ENCODE measurements around the gene SND1.

Gene SND1

GRCh38 chr7:127815631-127816145, 163.7 kb downstream of the SND1 start:
- Histone ChIP-seq H3K4me3 (no peak overlapping the region), H3K27ac (no peak overlapping the region), H3K9ac (ENCODE audit: insufficient read length) (no peak overlapping the region), H3K36me3 (ENCODE audit: insufficient read depth, low read length) (no peaks in the 10 kb centered on the region), H3K9me3 (ENCODE audit: low read depth, low read length) (no peaks in the 10 kb centered on the region)
- TF ChIP-seq EZH2 (IDR thresholded peaks at IDR 0.05) (no peak), FOXP2 (optimal IDR thresholded peaks at IDR 0.05; ENCODE audit: control extremely low read depth, extremely low read length, insufficient read depth) (no peak), POLR2AphosphoS5 (IDR thresholded peaks at IDR 0.05; ENCODE audit: borderline replicate concordance, low read depth, low read length) (no peak)
- DNase-seq (ENCODE audit: low read depth, low spot score) = no peak

GRCh38 chr7:127816354-127817190, 164.6 kb downstream of the SND1 start:
- DNase-seq (ENCODE audit: low read depth, low spot score) = no peak
- H3K9ac ChIP-seq (ENCODE audit: insufficient read length) = no peak overlapping the region
- H3K4me3 ChIP-seq = no peak overlapping the region
- no peaks in the 10 kb centered on the region for H3K9me3 ChIP-seq (ENCODE audit: low read depth, low read length)
- TF ChIP-seq POLR2AphosphoS5 (IDR thresholded peaks at IDR 0.05; ENCODE audit: borderline replicate concordance, low read depth, low read length) = no peak
- no peak for TF ChIP-seq EZH2 (IDR thresholded peaks at IDR 0.05)
- no peaks in the 10 kb centered on the region for H3K36me3 ChIP-seq (ENCODE audit: insufficient read depth, low read length)
- no peak overlapping the region for H3K27ac ChIP-seq

- Histone ChIP-seq H3K9me3 (ENCODE audit: low read depth, low read length) (no peaks in the 10 kb centered on the region), H3K27ac (no peak overlapping the region), H3K9ac (ENCODE audit: insufficient read length) (no peak overlapping the region), H3K36me3 (ENCODE audit: insufficient read depth, low read length) (no peaks in the 10 kb centered on the region), H3K4me3 (no peak overlapping the region)
- no peak for TF ChIP-seq FOXP2 (optimal IDR thresholded peaks at IDR 0.05; ENCODE audit: control extremely low read depth, extremely low read length, insufficient read depth)
- no peak for TF ChIP-seq EZH2 (IDR thresholded peaks at IDR 0.05)
- no peak for TF ChIP-seq POLR2AphosphoS5 (IDR thresholded peaks at IDR 0.05; ENCODE audit: borderline replicate concordance, low read depth, low read length)
- DNase-seq (ENCODE audit: low read depth, low spot score) = no peak
Measured at GRCh38 chr7:127817466-127817865, 165.5 kb downstream of the SND1 start.

GRCh38 chr7:127818306-127818705, 166.3 kb downstream of the SND1 start:
- Histone ChIP-seq H3K9ac (ENCODE audit: insufficient read length) (no peak overlapping the region), H3K27ac (no peak overlapping the region), H3K9me3 (ENCODE audit: low read depth, low read length) (no peaks in the 10 kb centered on the region), H3K4me3 (no peak overlapping the region), H3K36me3 (ENCODE audit: insufficient read depth, low read length) (no peaks in the 10 kb centered on the region)
- TF ChIP-seq EZH2 (IDR thresholded peaks at IDR 0.05) (no peak), POLR2AphosphoS5 (IDR thresholded peaks at IDR 0.05; ENCODE audit: borderline replicate concordance, low read depth, low read length) (no peak), FOXP2 (optimal IDR thresholded peaks at IDR 0.05; ENCODE audit: control extremely low read depth, extremely low read length, insufficient read depth) (no peak)
- DNase-seq (ENCODE audit: low read depth, low spot score) = no peak

GRCh38 chr7:127819975-127820731, 168.2 kb downstream of the SND1 start:
- no peaks in the 10 kb centered on the region for H3K36me3 ChIP-seq (ENCODE audit: insufficient read depth, low read length)
- no peaks in the 10 kb centered on the region for H3K9me3 ChIP-seq (ENCODE audit: low read depth, low read length)
- H3K27ac ChIP-seq = peak overlapping the region; percentile 22; the same call in 1 of the 2 replicates
- TF ChIP-seq EZH2 (IDR thresholded peaks at IDR 0.05) (no peak), POLR2AphosphoS5 (IDR thresholded peaks at IDR 0.05; ENCODE audit: borderline replicate concordance, low read depth, low read length) (no peak), FOXP2 (optimal IDR thresholded peaks at IDR 0.05; ENCODE audit: control extremely low read depth, extremely low read length, insufficient read depth) (no peak)
- H3K4me3 ChIP-seq = peak overlapping the region; percentile 5; the same call in 1 of the 2 replicates
- no peak for DNase-seq (ENCODE audit: low read depth, low spot score)
- H3K9ac ChIP-seq (ENCODE audit: insufficient read length) = peak overlapping the region; percentile 11

GRCh38 chr7:127820732-127821085, 168.7 kb downstream of the SND1 start:
- TF ChIP-seq EZH2 (IDR thresholded peaks at IDR 0.05) (no peak), POLR2AphosphoS5 (IDR thresholded peaks at IDR 0.05; ENCODE audit: borderline replicate concordance, low read depth, low read length) (no peak), FOXP2 (optimal IDR thresholded peaks at IDR 0.05; ENCODE audit: control extremely low read depth, extremely low read length, insufficient read depth) (no peak)
- Histone ChIP-seq H3K36me3 (ENCODE audit: insufficient read depth, low read length) (no peaks in the 10 kb centered on the region), H3K4me3 (peak overlapping the region; percentile 5; the same call in 1 of the 2 replicates), H3K9ac (ENCODE audit: insufficient read length) (no peak overlapping the region), H3K27ac (peak overlapping the region; percentile 22; the same call in 1 of the 2 replicates), H3K9me3 (ENCODE audit: low read depth, low read length) (no peaks in the 10 kb centered on the region)
- DNase-seq (ENCODE audit: low read depth, low spot score) = no peak

- Histone ChIP-seq H3K9me3 (ENCODE audit: low read depth, low read length) (no peaks in the 10 kb centered on the region), H3K27ac (no peak overlapping the region), H3K36me3 (ENCODE audit: insufficient read depth, low read length) (no peaks in the 10 kb centered on the region), H3K4me3 (no peak overlapping the region), H3K9ac (ENCODE audit: insufficient read length) (no peak overlapping the region)
- no peak for DNase-seq (ENCODE audit: low read depth, low spot score)
- TF ChIP-seq FOXP2 (optimal IDR thresholded peaks at IDR 0.05; ENCODE audit: control extremely low read depth, extremely low read length, insufficient read depth) (no peak), POLR2AphosphoS5 (IDR thresholded peaks at IDR 0.05; ENCODE audit: borderline replicate concordance, low read depth, low read length) (no peak), EZH2 (IDR thresholded peaks at IDR 0.05) (no peak)
Measured at GRCh38 chr7:127821146-127821545, 169.2 kb downstream of the SND1 start.

- Histone ChIP-seq H3K4me3 (no peak overlapping the region), H3K27ac (no peak overlapping the region), H3K9me3 (ENCODE audit: low read depth, low read length) (no peaks in the 10 kb centered on the region), H3K36me3 (ENCODE audit: insufficient read depth, low read length) (no peaks in the 10 kb centered on the region), H3K9ac (ENCODE audit: insufficient read length) (no peak overlapping the region)
- DNase-seq (ENCODE audit: low read depth, low spot score) = no peak
- TF ChIP-seq FOXP2 (optimal IDR thresholded peaks at IDR 0.05; ENCODE audit: control extremely low read depth, extremely low read length, insufficient read depth) = no peak
- TF ChIP-seq EZH2 (IDR thresholded peaks at IDR 0.05) = no peak
- no peak for TF ChIP-seq POLR2AphosphoS5 (IDR thresholded peaks at IDR 0.05; ENCODE audit: borderline replicate concordance, low read depth, low read length)
Measured at GRCh38 chr7:127822822-127823508, 171.0 kb downstream of the SND1 start.
